Erythroblast (primary cell): ENCODE results near the gene CDHR5.

Source experiments
- GATA1 ChIP-seq: IDR thresholded peaks from 2 replicates; pipeline ENCODE4 v1.6.1; 2011; ENCODE audit warnings: low read depth, mild to moderate bottlenecking, control low read depth, low read length, moderate library complexity
- POLR2A ChIP-seq: IDR thresholded peaks from 2 replicates; pipeline ENCODE4 v1.6.1; 2011; ENCODE audit warnings: mild to moderate bottlenecking, low read length

DNA sequence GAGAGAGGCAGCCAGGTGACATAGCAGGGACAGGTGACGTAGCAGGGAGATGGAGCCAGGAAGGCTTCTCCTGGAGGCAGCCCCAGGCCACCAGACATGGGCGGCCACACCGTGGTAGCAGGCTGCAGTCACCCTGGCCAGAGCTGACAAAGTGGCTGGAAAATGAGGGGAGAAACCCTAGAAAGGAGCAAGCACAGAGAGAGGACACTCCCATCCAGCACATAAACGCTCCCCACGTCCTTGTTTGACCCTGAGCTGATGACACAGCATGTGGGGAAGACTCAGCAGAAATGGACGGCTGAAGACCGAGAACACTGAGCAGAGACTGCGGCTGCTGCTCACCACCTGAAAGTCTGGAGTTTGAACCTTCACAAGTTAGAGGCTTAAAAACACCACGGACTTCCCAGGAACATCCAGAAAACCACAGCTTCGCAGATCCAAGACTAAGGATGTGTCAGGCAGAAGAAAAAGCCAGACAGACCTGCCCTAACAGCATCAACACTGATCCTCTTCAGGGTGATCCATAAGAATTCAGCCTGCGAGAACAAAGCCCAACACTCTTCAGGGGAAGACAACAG, 41.0 kb upstream of the CDHR5 start:
- TF ChIP-seq POLR2A: no peak
- no peak for TF ChIP-seq GATA1
